H1 (cell line): ENCODE measurements around the gene STT3B. TPM values are rescaled to one million over a fixed set of nuclear protein-coding genes. Genes with fewer than 3 reads are reported as not detected.

ENCODE experiments used
- CTCF ChIA-PET: fragments of 300-600 bp; sonication (Branson Sonifier 250); formaldehyde crosslinking; loops from one replicate; lab custom pipeline; 2021; ENCODE audit not compliant: partially characterized antibody; lab: Charles Lee
- POLR2A ChIA-PET: fragments of 300-600 bp; sonication (Branson Sonifier 250); formaldehyde crosslinking; loops from one replicate; lab custom pipeline; 2021; ENCODE audit warnings: inconsistent platforms; ENCODE audit not compliant: partially characterized antibody; lab: Charles Lee
- DNase-seq, 2 experiments: peaks; one replicate each; pipeline versions ENCODE4 v3.0.0 to v3.0.0-alpha.2; 2010 to 2022; ENCODE audit warnings: low spot score in 2 of 2, low read depth in 1 of 2, mixed read lengths in 1 of 2
- FAIRE-seq: peaks from 2 replicates; lab custom pipeline; 2011; peaks lifted over from hg19 to GRCh38; lab: Jason Lieb, UNC
- H2AFZ ChIP-seq: 2 replicates; pipeline ENCODE4 v1.8.1; 2012; ENCODE audit warnings: low read length, inconsistent platforms
- H2AK5ac ChIP-seq: 2 replicates; pipeline ENCODE4 v1.6.1; 2013; ENCODE audit warnings: low read depth, low read length
- H2BK120ac ChIP-seq: replicated peaks from 2 replicates; pipeline ENCODE3; 2013; ENCODE audit warnings: low read depth, low read length, inconsistent platforms
- H2BK12ac ChIP-seq: 2 replicates; pipeline ENCODE4 v1.6.1; 2013; ENCODE audit warnings: low read depth, low read length
- H2BK15ac ChIP-seq: 2 replicates; pipeline ENCODE4 v1.6.1; 2013; ENCODE audit warnings: low read length
- H2BK20ac ChIP-seq: 2 replicates; pipeline ENCODE4 v1.6.1; 2013; ENCODE audit warnings: low read length
- H2BK5ac ChIP-seq: 2 replicates; pipeline ENCODE4 v1.6.1; 2013; ENCODE audit warnings: low read depth, low read length
- H3K14ac ChIP-seq: 2 replicates; pipeline ENCODE4 v1.6.1; 2013; ENCODE audit warnings: inconsistent platforms; ENCODE audit not compliant: insufficient read length
- H3K18ac ChIP-seq: 2 replicates; pipeline ENCODE4 v1.6.1; 2013; ENCODE audit warnings: low read length; ENCODE audit errors: extremely low read depth
- H3K23ac ChIP-seq: 2 replicates; pipeline ENCODE4 v1.6.1; 2013; ENCODE audit warnings: inconsistent platforms; ENCODE audit not compliant: insufficient read length
- H3K23me2 ChIP-seq: 2 replicates; pipeline ENCODE4 v1.6.1; 2013; ENCODE audit warnings: low read depth, low read length
- H3K27ac ChIP-seq: 2 replicates; pipeline ENCODE4 v1.6.1; 2011; ENCODE audit warnings: low read depth, low read length, inconsistent platforms
- H3K27me3 ChIP-seq, 4 experiments: replicated peaks in 1 of 4; 1 replicate in 1 of 4; 2 replicates in 3 of 4; pipeline versions ENCODE4 v1.6.1 to v1.8.1; 2011 to 2013; ENCODE audit warnings: low read length in 3 of 4, mild to moderate bottlenecking in 3 of 4, inconsistent platforms in 2 of 4, mixed read lengths in 2 of 4, moderate library complexity in 1 of 4; ENCODE audit not compliant: control insufficient read depth in 3 of 4, insufficient read depth in 3 of 4; ENCODE audit errors: extremely low read depth in 1 of 4
- H3K36me3 ChIP-seq, 4 experiments: 2 replicates each; pipeline versions ENCODE4 v1.6.1 to v1.8.1; 2011 to 2013; ENCODE audit warnings: mild to moderate bottlenecking in 4 of 4, low read length in 3 of 4, moderate library complexity in 2 of 4, control low read depth in 1 of 4, inconsistent platforms in 1 of 4; ENCODE audit not compliant: insufficient read depth in 4 of 4, control insufficient read depth in 2 of 4
- H3K4ac ChIP-seq: replicated peaks from 2 replicates; pipeline ENCODE3; 2013; ENCODE audit warnings: low read length, low read depth, mixed read lengths, inconsistent platforms; ENCODE audit not compliant: insufficient read length
- H3K4me1 ChIP-seq, 4 experiments: replicated peaks in 1 of 4; 1 replicate in 1 of 4; 2 replicates in 3 of 4; pipeline versions ENCODE4 v1.6.1 to v1.8.1; 2011 to 2013; ENCODE audit warnings: low read length in 3 of 4, inconsistent platforms in 2 of 4, mixed read lengths in 1 of 4; ENCODE audit not compliant: insufficient read depth in 4 of 4, control insufficient read depth in 3 of 4
- H3K4me2 ChIP-seq, 2 experiments: 2 replicates each; pipeline versions ENCODE4 v1.6.1 to v1.8.1; 2011 to 2013; ENCODE audit warnings: low read depth in 2 of 2, low read length in 2 of 2, control low read depth in 1 of 2, inconsistent platforms in 1 of 2, mild to moderate bottlenecking in 1 of 2; ENCODE audit not compliant: insufficient read depth in 1 of 2
- H3K4me3 ChIP-seq, 4 experiments: fragments of 200-600, 300-600 bp in 1 of 4; sonication (generic), shearing (Covaris generic), sonication (Bioruptor Twin) in 1 of 4; 2 replicates each; pipeline versions ENCODE4 v1.5.1 to v1.8.1; 2011 to 2016; ENCODE audit warnings: low read length in 4 of 4, low read depth in 3 of 4, control low read depth in 2 of 4, inconsistent platforms in 2 of 4, mild to moderate bottlenecking in 2 of 4, mixed read lengths in 1 of 4, moderate library complexity in 1 of 4; ENCODE audit not compliant: insufficient read depth in 2 of 4; ENCODE audit errors: extremely low read depth in 1 of 4
- H3K56ac ChIP-seq: replicated peaks from 2 replicates; pipeline ENCODE3; 2013; ENCODE audit warnings: low read depth, mild to moderate bottlenecking, mixed read lengths, low read length, inconsistent platforms; ENCODE audit not compliant: insufficient read length
- H3K79me1 ChIP-seq: 2 replicates; pipeline ENCODE4 v1.6.1; 2013; ENCODE audit warnings: low read depth, low read length, control low read depth
- H3K79me2 ChIP-seq, 2 experiments: 2 replicates each; pipeline versions ENCODE4 v1.6.1 to v1.8.1; 2012 to 2013; ENCODE audit warnings: low read length in 2 of 2, mild to moderate bottlenecking in 2 of 2, inconsistent platforms in 1 of 2; ENCODE audit not compliant: insufficient read depth in 2 of 2, control insufficient read depth in 1 of 2
- H3K9ac ChIP-seq, 4 experiments: replicated peaks in 1 of 4; 1 replicate in 1 of 4; 2 replicates in 3 of 4; pipeline versions ENCODE4 v1.6.1 to v1.8.1; 2011 to 2013; ENCODE audit warnings: low read depth in 3 of 4, low read length in 3 of 4, control low read depth in 2 of 4, mild to moderate bottlenecking in 2 of 4, moderate library complexity in 2 of 4, inconsistent platforms in 1 of 4; ENCODE audit errors: extremely low read depth in 1 of 4
- H3K9me3 ChIP-seq, 2 experiments: 2 replicates each; pipeline versions ENCODE4 v1.6.1 to v1.8.1; 2012 to 2013; ENCODE audit warnings: mild to moderate bottlenecking in 2 of 2, moderate library complexity in 2 of 2, control low read depth in 1 of 2, inconsistent platforms in 1 of 2, low read depth in 1 of 2, low read length in 1 of 2, mixed read lengths in 1 of 2; ENCODE audit not compliant: insufficient read depth in 2 of 2
- H4K20me1 ChIP-seq, 2 experiments: replicated peaks in 1 of 2; 2 replicates each; pipeline versions ENCODE3 to v1.8.1; 2011 to 2013; ENCODE audit warnings: inconsistent platforms in 2 of 2, low read length in 2 of 2, mild to moderate bottlenecking in 1 of 2; ENCODE audit not compliant: insufficient read depth in 2 of 2, control insufficient read depth in 1 of 2
- H4K5ac ChIP-seq: 2 replicates; pipeline ENCODE4 v1.6.1; 2013; ENCODE audit warnings: low read length, low read depth, mixed read lengths, inconsistent platforms; ENCODE audit not compliant: insufficient read length
- H4K8ac ChIP-seq: 2 replicates; pipeline ENCODE4 v1.8.0; 2013; ENCODE audit warnings: mild to moderate bottlenecking, moderate library complexity, low read length, inconsistent platforms; ENCODE audit not compliant: insufficient read depth; ENCODE audit errors: extremely low read depth
- H4K91ac ChIP-seq: replicated peaks from 2 replicates; pipeline ENCODE3; 2013; ENCODE audit warnings: low read length, mixed read lengths, inconsistent platforms; ENCODE audit not compliant: insufficient read length
- ASH2L ChIP-seq: fragments of 200-600, 300-600 bp; sonication (generic); IDR thresholded peaks from one replicate; pipeline ENCODE4 v1.7.1; 2017; ENCODE audit warnings: low read length
- BACH1 ChIP-seq: IDR thresholded peaks from 2 replicates; pipeline ENCODE4 v1.6.1; 2012; ENCODE audit warnings: low read length, improper control_type of control experiment
- CHD1 ChIP-seq: IDR thresholded peaks from 2 replicates; pipeline ENCODE4 v1.6.1; 2012; ENCODE audit warnings: low read depth, low read length, improper control_type of control experiment
- CREB1 ChIP-seq: IDR thresholded peaks from 2 replicates; pipeline ENCODE4 v1.6.1; 2012; ENCODE audit warnings: inconsistent platforms
- CTBP2 ChIP-seq: IDR thresholded peaks from 2 replicates; pipeline ENCODE4 v1.7.0; 2011; ENCODE audit warnings: borderline replicate concordance, mild to moderate bottlenecking, moderate library complexity, mixed read lengths, low read length; ENCODE audit not compliant: insufficient read depth, insufficient read length
- EZH2 ChIP-seq: fragments of 200-600 bp; sonication (generic); IDR thresholded peaks from 2 replicates; pipeline ENCODE4 v1.7.1; 2012; ENCODE audit warnings: low read depth, mild to moderate bottlenecking, moderate library complexity, low read length, inconsistent platforms; ENCODE audit not compliant: severe bottlenecking
- JUN ChIP-seq: IDR thresholded peaks from 2 replicates; pipeline ENCODE4 v1.6.1; 2011; ENCODE audit warnings: low read depth, mild to moderate bottlenecking, improper control_type of control experiment, low read length
- RFX5 ChIP-seq: IDR thresholded peaks from 2 replicates; pipeline ENCODE4 v1.6.1; 2011; ENCODE audit warnings: low read depth, low read length, improper control_type of control experiment, borderline replicate concordance
- RXRA ChIP-seq: IDR thresholded peaks from 2 replicates; pipeline ENCODE4 v1.6.1; 2011; ENCODE audit warnings: low read depth, mild to moderate bottlenecking, low read length, moderate library complexity; ENCODE audit not compliant: insufficient read depth
- SIRT6 ChIP-seq: IDR thresholded peaks from one replicate; pipeline ENCODE4 v1.7.1; 2012; ENCODE audit warnings: low read length, inconsistent platforms
- SP1 ChIP-seq: IDR thresholded peaks from 2 replicates; pipeline ENCODE4 v1.6.1; 2011; ENCODE audit warnings: low read depth, low read length
- WGBS, 2 experiments: shearing (Covaris generic) in 1 of 2; methylation state at CpG; one replicate each; pipeline versions ENCODE4 v1.1.6 to v1.1.7; 2013 to 2015; ENCODE audit warnings: low lambda C conversion rate in 2 of 2, mixed read lengths in 2 of 2, inconsistent platforms in 1 of 2, low coverage in 1 of 2, missing lambda C conversion rate in 1 of 2; ENCODE audit not compliant: insufficient replicate concordance in 2 of 2, insufficient coverage in 1 of 2, insufficient read length in 1 of 2; ENCODE audit errors: extremely low coverage in 1 of 2, missing lambda C conversion rate in 1 of 2; 5-methylcytosine and 5-hydroxymethylcytosine counted together
- polyA plus RNA-seq, 7 experiments: library from polyadenylated mRNA; depleted of rRNA in 3 of 7; stranded (reverse) in 5 of 7; unstranded in 2 of 7; fragments of >200 nt in 5 of 7; fragments of 200-250 nt in 2 of 7; gene quantifications; 1 replicate in 5 of 7; 2 replicates in 1 of 7; 4 replicates in 1 of 7; pipeline versions ENCODE4 v1.2.1 to v1.2.3, GENCODE V29; 2011 to 2013; ENCODE audit warnings: missing spikeins in 2 of 7, mixed read lengths in 2 of 7
- total RNA-seq: library from RNA; stranded (reverse); fragmentation: NEBNext Ultra II Directional; extraction: Animal tissue kit (Norgen Biotek cat#: 25700); gene quantifications from 2 replicates; pipeline ENCODE4 v1.2.1, GENCODE V29; 2021

STT3B gene
- total and polyA plus RNA-seq, 2 of the 8 experiments (the other 6 are each of a cell fraction or from before 2014, with no cell fraction given), result 43.5 to 134 TPM

GRCh38 chr3:31546725-31547124, 14.0 kb downstream of the STT3B start:
- no peak for TF ChIP-seq JUN
- no peak for TF ChIP-seq SIRT6
- TF ChIP-seq RFX5, result no peak
- no peak for TF ChIP-seq RXRA
- TF ChIP-seq CREB1, result no peak
- no peak for TF ChIP-seq EZH2
- TF ChIP-seq BACH1, result no peak
- no peak for TF ChIP-seq ASH2L
- TF ChIP-seq CTBP2, result no peak
- TF ChIP-seq CHD1, result no peak
- no peak for TF ChIP-seq SP1
- Histone ChIP-seq H3K27me3 (no peaks in the 10 kb centered on the region), H3K27ac (no peak overlapping the region), H4K5ac (no peak overlapping the region), H3K4me1 (no peaks in the 10 kb centered on the region; a peak in 1 of 7 replicates), H2BK20ac (no peak overlapping the region), H3K9ac (no peak overlapping the region), H3K18ac (no peak overlapping the region), H3K79me1 (peaks cover 7% of the 10 kb centered on the region; the same call in 1 of the 2 replicates), H3K9me3 (no peaks in the 10 kb centered on the region), H3K4me2 (no peak overlapping the region), H2BK5ac (no peak overlapping the region), H3K14ac (no peak overlapping the region), H2BK12ac (no peak overlapping the region), H3K23ac (no peak overlapping the region), H4K8ac (no peak overlapping the region), H2AK5ac (no peak overlapping the region), H3K4me3 (no peak overlapping the region), H4K20me1 (peaks cover 5 to 14% of the 10 kb centered on the region in 2 experiments), H3K56ac (no peak overlapping the region), H3K23me2 (no peaks in the 10 kb centered on the region), H2AFZ (no peak overlapping the region), H4K91ac (no peak overlapping the region), H3K4ac (no peak overlapping the region), H2BK120ac (no peak overlapping the region), H2BK15ac (no peak overlapping the region), H3K36me3 (no peaks in the 10 kb centered on the region), H3K79me2 (peaks cover 11 to 100% of the 10 kb centered on the region in 2 experiments)
- WGBS, 2 experiments, result 82% methylated on average over 1 of the region's 1 CpG; no CpG with 5 or more reads in 1 of the 2 experiments
- DNase-seq (no peak), FAIRE-seq (no peak)
- ChIA-PET CTCF (interaction anchor here (1.0 to 1.6 kb wide), 5 partner anchors 10 to 23 kb away, joined by 3 to 4 read pairs (median 4); no protein-coding TSS in a partner anchor), POLR2A (interaction anchor here (0.8 to 3.3 kb wide), 2 partner anchors 13 to 14 kb away, joined by 4 to 31 read pairs; partner anchors contain the start of gene STT3B)
